Stimulated activated CD4-positive, alpha-beta T cell treated with anti-CD3 and anti-CD28 coated beads, Interleukin-2, amount 100 ng/mL, for 24 hours (primary cell): Measurements from ENCODE around the gene GALT.

Source experiments
- DNase-seq, 2 donors: peaks; one replicate each; pipeline ENCODE4 v3.0.0-alpha.2; 2020

Gene GALT

GRCh38 chr9:34652602-34653000, 6.1 kb downstream of the GALT start:
- no peak for DNase-seq

GRCh38 chr9:34653151-34654072, 6.9 kb downstream of the GALT start:
- no peak for DNase-seq

GRCh38 chr9:34654323-34655051, 8.0 kb downstream of the GALT start:
- DNase-seq, result no peak

- no peak for DNase-seq
Measured at GRCh38 chr9:34655394-34655793, 8.9 kb downstream of the GALT start.

- DNase-seq, result no peak
Measured at GRCh38 chr9:34656992-34657391, 10.5 kb downstream of the GALT start.

- DNase-seq, result no peak
Measured at GRCh38 chr9:34658461-34658860, 12.0 kb downstream of the GALT start.

DNA sequence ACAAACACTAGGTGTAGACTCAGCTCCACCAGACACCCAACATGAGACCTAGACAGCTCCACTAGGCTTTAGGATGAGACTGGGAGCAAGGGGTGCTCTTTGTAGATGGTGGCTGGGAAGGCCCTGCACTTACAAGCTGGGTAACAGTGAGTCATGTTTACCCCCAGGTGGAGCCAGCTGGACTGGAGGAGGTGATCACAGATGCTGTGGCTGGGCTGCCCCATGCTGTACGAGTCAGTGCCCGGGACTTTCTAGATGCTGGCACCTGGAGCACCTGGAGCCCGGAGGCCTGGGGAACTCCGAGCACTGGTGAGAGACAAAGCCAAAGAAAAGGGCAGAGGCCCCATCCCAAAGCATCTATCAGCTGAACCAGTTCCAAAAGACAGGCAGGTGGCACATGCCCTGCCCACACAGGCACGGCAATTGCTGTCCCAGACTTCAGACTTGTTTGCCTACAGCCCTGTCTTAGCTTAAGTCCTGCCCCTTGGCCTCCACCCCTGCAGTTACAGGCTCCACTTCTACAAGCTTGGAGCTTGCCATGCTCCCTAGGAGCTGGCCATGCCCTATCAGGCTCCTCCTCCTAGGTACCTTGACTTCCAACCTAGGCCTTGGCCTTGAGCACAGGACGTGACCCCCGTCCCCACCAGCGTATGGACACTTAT, 13.2 kb downstream of the GALT start:
- no peak for DNase-seq

- peak in 1 of 2 donors; percentile 25 for DNase-seq
Measured at GRCh38 chr9:34662526-34663302, 16.2 kb downstream of the GALT start, which contains the start of gene CCL27. Gene CCL27 (minus strand): TSS chr9:34662657. CDS start chr9:34662633, 24 bp downstream.

DNA sequence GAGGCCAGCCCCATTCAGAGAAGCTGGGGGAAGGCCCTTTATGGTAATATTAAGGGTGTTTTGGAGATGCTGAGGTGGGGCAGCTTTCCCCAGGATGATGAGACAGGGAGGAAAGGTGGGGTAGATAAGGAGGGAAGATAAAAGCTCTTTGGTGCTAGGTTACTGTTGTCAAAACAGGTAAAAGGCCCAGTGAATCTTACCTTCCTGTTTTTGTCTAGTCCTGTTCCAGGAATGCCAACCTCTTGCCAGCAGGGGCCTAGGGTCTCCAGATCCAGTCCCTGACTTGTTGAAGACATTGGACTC, 16.8 kb downstream of the GALT start:
- DNase-seq, result no peak

DNA sequence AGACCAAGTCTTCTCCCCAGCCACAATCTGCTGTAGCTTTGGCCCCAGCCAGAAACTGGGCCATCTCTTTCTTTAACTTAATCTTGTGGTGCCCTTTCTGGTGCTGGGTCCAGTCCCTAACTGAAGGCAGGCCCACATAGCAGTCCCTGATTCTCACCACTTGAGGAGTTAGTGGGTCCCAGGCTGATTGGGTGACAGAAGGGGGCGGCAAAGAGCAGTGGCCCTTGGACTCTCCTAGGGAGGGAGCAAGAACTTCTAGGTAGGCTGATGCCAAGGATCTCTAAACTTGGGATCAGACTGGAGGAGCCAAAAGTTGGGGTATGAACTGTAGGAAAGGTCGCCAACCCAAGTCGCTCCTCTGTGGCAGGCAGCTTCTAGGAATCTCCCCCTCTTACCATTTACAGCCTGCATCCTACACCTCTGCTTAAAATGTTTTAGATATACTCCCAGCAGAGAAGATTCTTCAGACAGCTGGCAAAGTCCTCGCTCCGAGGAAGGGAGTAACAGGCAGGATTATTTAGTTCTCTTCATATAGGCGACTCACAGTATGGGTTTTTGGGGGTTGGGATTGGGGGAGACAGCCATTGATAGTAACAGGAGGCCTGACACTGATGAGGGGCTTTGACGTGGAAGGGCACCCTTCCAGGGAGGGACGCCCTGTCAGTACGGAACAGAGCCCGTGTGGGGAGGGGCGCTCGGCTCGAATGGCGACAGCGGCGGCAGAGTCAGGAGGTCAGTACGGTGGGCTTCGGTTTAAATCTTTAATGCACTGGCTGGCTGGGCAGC, 18.0 kb downstream of the GALT start:
- peak; percentile 63 to 82 for DNase-seq

DNA sequence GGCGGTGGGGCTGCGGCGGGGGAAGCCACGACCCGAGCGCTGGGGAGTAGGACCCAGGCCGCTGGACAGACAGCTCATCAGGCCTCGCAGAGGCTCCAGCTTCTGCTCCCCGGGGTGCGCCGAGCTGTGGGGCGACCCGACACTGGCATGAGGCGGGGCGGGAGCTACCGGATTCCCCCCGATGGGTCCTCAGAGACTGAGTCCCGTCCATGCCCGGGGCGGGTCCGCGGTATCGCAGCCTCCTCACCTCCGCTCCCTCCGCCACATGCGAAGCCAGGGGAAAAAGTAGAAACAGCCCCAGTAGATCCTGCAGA, 18.5 kb downstream of the GALT start:
- no peak for DNase-seq

- peak; percentile 81 to 82 for DNase-seq
Measured at GRCh38 chr9:34665381-34666250, 19.1 kb downstream of the GALT start.

DNA sequence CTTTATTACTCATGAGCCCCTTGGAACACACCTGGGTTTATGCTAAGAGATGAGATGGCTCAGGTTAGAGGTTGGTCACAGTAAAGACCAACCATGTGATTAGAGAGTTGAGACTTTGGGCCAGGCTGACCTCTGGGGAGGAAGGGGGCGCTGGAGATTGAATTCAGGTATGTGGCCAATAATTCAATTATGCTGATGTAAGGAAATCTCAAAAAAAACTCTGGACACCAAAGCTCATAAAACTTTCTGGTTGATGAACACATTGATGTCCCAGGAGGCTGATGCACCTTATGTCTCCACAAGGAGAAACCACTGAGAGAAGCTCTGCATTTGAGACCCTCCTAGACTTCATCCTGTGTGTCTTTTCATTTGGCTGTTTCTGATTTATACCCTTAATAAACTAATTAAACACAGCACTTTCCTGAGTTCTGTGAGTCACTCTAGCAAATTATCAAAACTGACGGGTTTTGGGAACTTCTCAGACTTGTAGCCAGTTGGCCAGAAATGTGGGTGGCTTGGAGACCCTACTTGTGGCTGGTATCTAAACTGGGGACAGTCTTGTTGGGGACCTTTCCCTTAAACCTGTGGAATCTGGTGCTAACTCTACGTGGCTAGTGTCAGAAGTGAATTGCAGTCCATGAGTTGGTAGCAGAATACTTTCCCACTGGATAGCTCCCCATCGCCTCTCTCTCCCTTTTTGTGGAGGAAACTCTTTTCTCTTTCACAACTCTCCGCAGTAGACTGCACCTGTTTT, 23.5 kb downstream of the GALT start:
- no peak for DNase-seq

GRCh38 chr9:34671307-34671706, 24.8 kb downstream of the GALT start:
- no peak for DNase-seq

GRCh38 chr9:34674440-34674839, 28.0 kb downstream of the GALT start:
- no peak for DNase-seq

DNA sequence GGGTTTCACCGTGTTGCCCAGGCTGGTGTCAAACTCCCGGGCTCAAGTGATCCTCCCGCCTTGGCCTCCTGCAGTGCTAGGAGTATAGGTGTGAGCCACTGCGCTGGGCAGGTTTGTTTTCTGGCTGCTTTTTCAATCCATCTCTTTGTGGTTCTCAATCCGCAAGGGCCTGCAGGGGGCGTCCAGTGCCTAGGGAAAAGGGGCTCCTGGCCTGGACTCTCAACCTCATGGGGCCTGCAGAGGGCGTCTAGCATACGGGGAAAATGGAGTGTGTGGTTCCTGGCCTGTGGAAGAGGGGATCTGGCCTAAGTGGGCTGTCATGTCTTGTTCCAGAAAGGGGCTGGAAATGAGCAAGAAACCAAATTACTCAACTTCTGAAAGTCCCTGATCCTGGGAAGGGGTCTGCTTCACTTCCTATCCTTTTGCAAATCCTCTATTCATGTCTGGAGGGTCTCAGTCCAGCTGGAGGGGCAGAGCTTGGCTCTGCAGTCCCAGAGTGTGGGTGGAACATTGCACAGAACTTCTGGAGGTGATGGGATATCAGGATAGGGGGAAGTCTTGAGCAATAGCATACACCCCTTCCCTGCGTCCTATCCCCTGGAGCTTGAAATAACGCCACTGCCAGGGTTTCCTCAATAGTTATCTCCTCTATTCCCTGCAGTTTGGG, 28.7 kb downstream of the GALT start:
- DNase-seq, result peak; percentile 69 to 75

GRCh38 chr9:34675869-34676268, 29.4 kb downstream of the GALT start:
- DNase-seq, result no peak

- peak; percentile 32 to 36 for DNase-seq
Measured at GRCh38 chr9:34684145-34684544, 37.7 kb downstream of the GALT start.

- DNase-seq, result no peak
Measured at GRCh38 chr9:34684816-34685215, 38.3 kb downstream of the GALT start.

- DNase-seq, result no peak
Measured at GRCh38 chr9:34685591-34685990, 39.1 kb downstream of the GALT start.
